Measurements from ENCODE around the gene TRPM3. TPM values are rescaled to one million over a fixed set of nuclear protein-coding genes. Genes with fewer than 3 reads are reported as not detected.

The TRPM3 gene
- total and polyA plus RNA-seq, 2 of the 8 experiments (the other 6 are each of a cell fraction or from before 2014, with no cell fraction given), result 2.4 to 10.9 TPM

DNA sequence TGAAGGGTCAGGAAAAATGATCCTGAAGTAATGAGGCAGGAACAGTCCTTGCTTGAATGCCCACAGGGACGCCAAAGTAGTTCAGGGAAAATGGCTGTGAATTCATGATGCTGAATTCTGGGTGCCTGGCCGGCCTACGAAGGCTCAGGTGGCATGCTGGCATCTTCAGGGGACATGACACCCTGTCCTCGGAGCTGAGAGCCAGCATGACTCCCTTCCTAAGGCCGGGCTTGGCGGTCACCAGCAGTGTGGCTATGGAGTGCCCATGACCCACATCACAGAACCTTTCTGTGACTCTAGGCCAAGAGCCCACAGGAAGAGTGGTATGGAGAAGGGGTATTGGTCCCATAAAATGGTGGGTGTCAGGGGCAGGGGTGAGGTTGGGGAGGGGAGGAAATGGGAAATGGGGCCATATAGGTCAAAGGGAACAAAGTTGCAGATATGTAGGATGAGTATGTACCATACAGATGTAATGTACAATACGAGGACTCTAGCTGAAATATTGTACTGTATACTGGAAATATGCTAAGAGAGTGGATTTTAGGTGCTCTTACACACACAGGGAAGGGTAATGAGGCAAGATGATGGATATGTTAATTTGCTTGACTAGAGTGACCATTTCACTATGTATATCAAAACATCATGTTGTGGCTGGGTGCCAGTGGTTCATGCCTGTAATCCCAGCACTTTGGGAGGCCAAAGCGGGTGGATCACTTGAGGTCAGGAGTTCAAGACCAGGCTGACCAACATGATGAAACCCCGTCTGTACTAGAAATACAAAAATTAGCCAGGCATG, 504.2 kb downstream of the TRPM3 start:
- Histone ChIP-seq H3K27ac (ENCODE audit: low read depth, low read length) (no peak overlapping the region), H3K18ac (ENCODE audit: extremely low read depth, low read length) (no peak overlapping the region), H3K23ac (ENCODE audit: insufficient read length) (no peak overlapping the region), H4K8ac (ENCODE audit: extremely low read depth, insufficient read depth, low read length) (no peak overlapping the region), H2AK5ac (ENCODE audit: low read depth, low read length) (no peak overlapping the region), H2BK20ac (ENCODE audit: low read length) (no peak overlapping the region), H3K4me2 (ENCODE audit: insufficient read depth in 1 of 2, low read depth in 2 of 2, low read length in 2 of 2) (no peak overlapping the region), H3K79me2 (ENCODE audit: control insufficient read depth in 1 of 2, insufficient read depth in 2 of 2, low read length in 2 of 2) (no peaks in the 10 kb centered on the region), H2BK5ac (ENCODE audit: low read depth, low read length) (no peak overlapping the region), H3K27me3 (replicated peaks in 1 of 4; ENCODE audit: control insufficient read depth in 3 of 4, extremely low read depth in 1 of 4, insufficient read depth in 3 of 4, low read length in 3 of 4) (no peaks in the 10 kb centered on the region; a peak in 1 of 7 replicates), H3K23me2 (ENCODE audit: low read depth, low read length) (no peaks in the 10 kb centered on the region), H2BK15ac (ENCODE audit: low read length) (no peak overlapping the region), H3K36me3 (ENCODE audit: control insufficient read depth in 2 of 4, insufficient read depth in 4 of 4, low read length in 3 of 4) (peaks cover 0 to 5% (median 4%) of the 10 kb centered on the region in 4 experiments; a peak in 3 of 8 replicates), H3K4ac (replicated peaks; ENCODE audit: insufficient read length, low read depth, low read length) (no peak overlapping the region), H4K91ac (replicated peaks; ENCODE audit: insufficient read length, low read length) (no peak overlapping the region), H4K20me1 (replicated peaks in 1 of 2; ENCODE audit: control insufficient read depth in 1 of 2, insufficient read depth in 2 of 2, low read length in 2 of 2) (no peaks in the 10 kb centered on the region), H3K14ac (ENCODE audit: insufficient read length) (no peak overlapping the region), H3K56ac (replicated peaks; ENCODE audit: insufficient read length, low read depth, low read length) (no peak overlapping the region), H3K4me1 (replicated peaks in 1 of 4; ENCODE audit: control insufficient read depth in 3 of 4, insufficient read depth in 4 of 4, low read length in 3 of 4) (no peaks in the 10 kb centered on the region), H3K79me1 (ENCODE audit: low read depth, low read length) (no peaks in the 10 kb centered on the region), H3K4me3 (ENCODE audit: extremely low read depth in 1 of 4, insufficient read depth in 2 of 4, low read depth in 3 of 4, low read length in 4 of 4) (no peak overlapping the region), H3K9ac (replicated peaks in 1 of 4; ENCODE audit: extremely low read depth in 1 of 4, low read depth in 3 of 4, low read length in 3 of 4) (no peak overlapping the region), H2AFZ (ENCODE audit: low read length) (no peak overlapping the region), H2BK120ac (replicated peaks; ENCODE audit: low read depth, low read length) (no peak overlapping the region), H2BK12ac (ENCODE audit: low read depth, low read length) (no peak overlapping the region), H4K5ac (ENCODE audit: insufficient read length, low read depth, low read length) (no peak overlapping the region), H3K9me3 (ENCODE audit: insufficient read depth in 2 of 2, low read depth in 1 of 2, low read length in 1 of 2) (no peaks in the 10 kb centered on the region; a peak in 1 of 4 replicates)
- POLR2A ChIA-PET (ENCODE audit: partially characterized antibody), result no interaction called here
- DNase-seq (ENCODE audit: low read depth in 1 of 2, low spot score in 2 of 2) (no peak), FAIRE-seq (no peak)
- CTCF ChIA-PET (ENCODE audit: partially characterized antibody), result no interaction called here
- WGBS, 2 experiments (ENCODE audit: extremely low coverage in 1 of 2, insufficient coverage in 1 of 2, insufficient read length in 1 of 2, insufficient replicate concordance in 2 of 2, low coverage in 1 of 2, low lambda C conversion rate in 2 of 2, missing lambda C conversion rate in 1 of 2), result 81% methylated on average over 9 of the region's 9 CpGs; no CpG with 5 or more reads in 1 of the 2 experiments
- TF ChIP-seq CBX8 (IDR thresholded peaks at IDR 0.05; ENCODE audit: borderline replicate concordance, low read depth, low read length), result no peak
- TF ChIP-seq HDAC6 (IDR thresholded peaks at IDR 0.05; ENCODE audit: low read depth, low read length), result no peak
- TF ChIP-seq NRF1 (IDR thresholded peaks at IDR 0.05; ENCODE audit: low read depth, low read length), result no peak
- no peak for TF ChIP-seq SIX5 (IDR thresholded peaks at IDR 0.05; ENCODE audit: low read depth, low read length)
- TF ChIP-seq MAFK (IDR thresholded peaks at IDR 0.05; ENCODE audit: low read depth, low read length), result no peak
- no peak for TF ChIP-seq GABPA (IDR thresholded peaks at IDR 0.05; ENCODE audit: borderline replicate concordance, insufficient read depth, low read length)
- TF ChIP-seq POLR2A (IDR thresholded peaks at IDR 0.05; ENCODE audit: control extremely low read depth in 1 of 2, low read depth in 2 of 2, low read length in 2 of 2), result no peak
- no peak for TF ChIP-seq SIN3A (conservative IDR thresholded peaks at IDR 0.05 in 1 of 2, IDR thresholded peaks at IDR 0.05 in 1 of 2; ENCODE audit: low read depth in 1 of 2, low read length in 2 of 2)
- TF ChIP-seq RBBP5 (IDR thresholded peaks at IDR 0.05; ENCODE audit: borderline replicate concordance, low read depth, low read length), result no peak
- no peak for TF ChIP-seq SIRT6 (IDR thresholded peaks at IDR 0.05; ENCODE audit: low read length)
- TF ChIP-seq, protein P1, sequence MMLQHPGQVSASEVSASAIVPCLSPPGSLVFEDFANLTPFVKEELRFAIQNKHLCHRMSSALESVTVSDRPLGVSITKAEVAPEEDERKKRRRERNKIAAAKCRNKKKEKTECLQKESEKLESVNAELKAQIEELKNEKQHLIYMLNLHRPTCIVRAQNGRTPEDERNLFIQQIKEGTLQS (IDR thresholded peaks at IDR 0.05; ENCODE audit: insufficient read depth, low read depth, low read length), result no peak
- no peak for TF ChIP-seq KDM5A (IDR thresholded peaks at IDR 0.05; ENCODE audit: low read length)
- TF ChIP-seq POLR2AphosphoS5 (IDR thresholded peaks at IDR 0.05; ENCODE audit: low read depth, low read length), result no peak

Measured in H1 (cell line).